Endothelial cell of hepatic sinusoid (primary cell): ENCODE results near the gene MUC16.
"Not testable (repeated sequence)": the region's sequence is repeated elsewhere in the genome, so short reads cannot be mapped to it uniquely, and the experiment has no call there.

ENCODE experiments used
- in situ Hi-C: cut with HindIII; loops from 2 replicates; pipeline ENCODE4 v1.10.0; 2017; ENCODE audit warnings: low sequenced_read_pairs

The MUC16 gene

DNA sequence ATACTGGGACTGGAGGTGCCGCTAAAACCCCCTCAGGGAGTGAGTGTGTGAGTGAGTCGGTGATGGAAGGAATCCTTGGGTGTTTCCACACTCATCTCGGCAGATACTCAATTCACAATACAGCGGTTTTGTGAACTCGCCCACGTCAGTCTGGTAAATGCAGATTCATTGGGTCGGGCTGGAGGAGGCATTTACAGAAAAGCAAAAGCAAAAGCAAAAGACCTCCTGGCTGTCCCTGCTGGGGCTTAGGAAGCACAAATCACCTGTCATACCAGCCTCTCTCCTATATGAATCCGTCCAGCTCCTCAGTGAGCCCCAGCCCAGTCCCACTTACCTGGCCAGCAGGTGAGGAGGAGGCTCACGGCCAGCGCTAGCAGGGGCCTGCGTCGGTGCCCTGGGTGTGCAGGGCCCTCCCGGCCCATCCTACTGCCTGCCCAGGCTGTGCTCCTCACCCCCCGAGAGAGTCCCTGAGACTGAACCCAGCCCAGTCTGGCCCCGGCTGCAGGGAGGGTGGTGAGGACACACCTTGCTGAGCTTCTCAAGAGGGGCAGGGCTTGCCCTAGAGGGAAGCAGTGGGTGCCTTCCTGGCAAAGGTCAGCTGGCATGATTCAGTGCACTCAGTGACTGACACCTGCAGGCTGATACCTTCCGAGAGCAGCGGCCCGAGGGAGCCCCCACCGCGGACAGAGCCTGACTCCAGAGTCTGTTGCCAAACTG lies at the start of gene MUC16:
Gene MUC16 (minus strand): TSS at position 475 of the 717 bp plus-strand sequence.
- in situ Hi-C loops, result no loop called here

- in situ Hi-C loops, result no loop called here
Measured at GRCh38 chr19:9058905-9059667, 48.9 kb upstream of the MUC16 start.

- in situ Hi-C loops, result no loop called here
Measured at GRCh38 chr19:9057505-9058258, 47.5 kb upstream of the MUC16 start.

DNA sequence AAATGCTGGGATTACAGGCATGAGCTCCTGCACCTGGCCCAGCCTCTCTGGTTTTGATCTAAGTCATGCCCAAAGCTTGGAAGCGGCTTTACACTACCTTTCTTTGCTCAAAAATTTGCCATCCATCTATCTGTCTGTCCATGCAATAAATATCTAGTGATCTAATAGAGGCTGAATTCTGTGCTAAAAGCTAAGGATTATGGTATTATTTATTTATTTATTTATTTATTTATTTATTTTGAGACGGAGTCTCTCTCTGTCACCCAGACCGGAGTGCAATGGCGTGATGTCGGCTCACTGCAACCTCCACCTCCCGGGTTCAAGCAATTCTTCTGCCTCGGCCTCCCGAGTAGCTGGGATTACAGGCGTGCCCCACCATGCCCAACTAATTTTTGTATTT lies 45.9 kb upstream of the MUC16 start:
- in situ Hi-C loops, result not testable (repeated sequence)

DNA sequence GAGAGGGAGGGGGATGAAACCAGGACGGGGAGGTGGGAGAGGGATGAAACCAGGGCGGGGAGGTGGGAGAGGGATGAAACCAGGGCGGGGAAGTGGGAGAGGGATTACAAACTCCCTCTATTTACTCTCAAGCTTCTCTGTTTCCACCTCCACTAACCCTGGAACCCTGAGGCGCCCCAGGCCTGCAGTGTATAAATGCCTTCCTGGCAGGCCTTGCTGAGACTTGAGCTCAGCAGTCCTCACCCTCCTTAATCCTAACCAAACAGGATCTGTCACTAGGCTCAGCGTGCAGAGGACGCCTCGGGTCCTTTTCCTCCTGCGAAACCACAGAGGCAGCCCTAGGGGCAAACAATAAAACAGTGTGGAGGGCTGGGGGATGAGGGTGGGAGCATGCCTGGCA lies 44.6 kb upstream of the MUC16 start:
- in situ Hi-C loops, result no loop called here

DNA sequence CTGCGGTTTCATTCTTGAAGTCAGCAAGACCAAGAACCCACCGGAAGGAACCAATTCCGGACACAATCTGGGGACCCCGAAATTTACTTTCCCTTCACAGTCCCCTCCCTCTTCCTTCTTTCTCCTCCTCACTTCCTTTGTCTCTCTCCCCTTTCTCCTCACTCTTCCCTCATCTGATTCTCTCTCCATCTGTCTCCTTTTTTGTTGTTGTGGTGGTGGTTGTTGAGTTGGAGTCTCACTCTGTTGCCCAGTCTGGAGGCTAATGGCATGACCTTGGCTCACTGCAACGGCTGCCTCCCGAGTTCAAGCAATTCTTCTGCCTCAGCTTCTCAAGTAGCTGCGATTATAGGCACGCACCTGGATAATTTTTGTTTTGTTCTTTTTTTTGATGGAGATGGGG lies 44.0 kb upstream of the MUC16 start:
- in situ Hi-C loops, result no loop called here

DNA sequence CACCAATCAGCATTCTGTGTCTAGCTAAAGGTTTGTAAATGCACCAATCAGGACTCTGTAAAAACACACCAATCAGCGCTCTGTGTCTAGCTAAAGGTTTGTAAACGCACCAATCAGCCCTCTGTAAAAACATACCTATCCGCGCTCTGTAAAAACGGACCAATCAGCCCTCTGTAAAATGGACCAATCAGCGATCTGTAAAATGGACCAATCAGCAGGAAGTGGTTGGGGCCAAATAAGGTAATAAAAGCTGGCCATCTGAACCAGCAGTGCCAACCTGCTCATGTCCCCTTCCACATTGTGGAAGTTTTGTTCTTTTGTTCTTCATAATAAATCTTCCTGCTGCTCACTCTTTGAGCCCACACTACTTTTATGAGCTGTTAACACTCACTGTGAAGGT lies 43.5 kb upstream of the MUC16 start:
- in situ Hi-C loops, result not testable (repeated sequence)

DNA sequence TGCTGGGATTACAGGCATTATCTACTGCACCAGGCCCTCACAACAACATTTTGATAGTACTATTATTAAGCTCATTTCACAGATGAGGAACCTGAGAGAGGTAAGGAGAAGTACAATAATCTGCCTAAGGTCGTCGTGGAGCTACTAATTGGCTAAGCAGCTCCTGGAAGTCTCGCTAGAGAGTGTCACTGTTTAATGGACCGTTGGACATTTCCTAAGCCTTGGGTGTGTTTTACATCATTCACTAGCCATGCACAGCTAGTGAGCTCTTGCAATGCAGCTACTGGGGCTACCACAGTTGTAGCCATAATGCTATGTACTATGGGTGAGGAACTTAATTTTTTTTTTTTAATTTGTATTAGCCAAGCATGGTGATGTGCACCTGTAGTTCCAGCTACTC lies 42.7 kb upstream of the MUC16 start:
- in situ Hi-C loops, result no loop called here

DNA sequence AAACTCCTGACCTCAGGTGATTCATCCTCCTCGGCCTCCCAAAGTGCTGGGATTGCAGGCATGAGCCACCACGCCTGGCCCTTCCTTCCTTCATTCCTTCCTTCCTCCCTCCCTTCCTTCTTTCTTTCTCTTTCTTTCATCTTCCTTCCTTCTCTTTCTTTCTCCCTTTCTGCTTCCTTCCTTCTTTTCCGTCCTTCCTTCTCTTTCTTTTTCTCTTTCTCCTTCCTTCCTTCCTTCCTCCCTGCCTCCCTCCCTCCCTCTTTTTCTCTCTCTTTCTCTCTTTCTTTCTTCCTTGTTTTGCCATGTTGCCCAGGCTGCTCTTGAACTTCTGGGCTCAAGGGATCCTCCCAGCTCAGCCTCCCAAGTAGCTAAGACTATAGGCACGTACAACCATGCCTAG lies 36.5 kb upstream of the MUC16 start:
- in situ Hi-C loops, result no loop called here

DNA sequence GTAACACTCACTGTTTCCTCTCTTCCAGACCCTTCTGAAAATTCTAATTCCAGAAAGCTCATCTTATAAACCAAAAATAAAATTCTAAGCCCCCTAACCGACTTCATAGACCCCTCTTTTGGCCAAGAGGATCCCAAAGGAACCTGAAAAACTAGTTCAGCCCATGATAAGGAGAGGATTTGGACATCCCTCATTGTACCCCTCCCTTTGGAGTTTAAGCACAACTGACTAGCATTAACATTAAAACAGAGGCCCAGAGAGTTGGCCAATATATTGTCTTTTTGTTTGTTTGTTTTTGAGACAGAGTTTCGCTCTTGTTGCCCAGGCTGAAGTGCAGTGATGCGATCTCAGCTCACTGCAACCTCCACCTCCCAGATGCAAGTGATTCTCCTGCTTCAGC lies 34.2 kb upstream of the MUC16 start:
- in situ Hi-C loops, result no loop called here

DNA sequence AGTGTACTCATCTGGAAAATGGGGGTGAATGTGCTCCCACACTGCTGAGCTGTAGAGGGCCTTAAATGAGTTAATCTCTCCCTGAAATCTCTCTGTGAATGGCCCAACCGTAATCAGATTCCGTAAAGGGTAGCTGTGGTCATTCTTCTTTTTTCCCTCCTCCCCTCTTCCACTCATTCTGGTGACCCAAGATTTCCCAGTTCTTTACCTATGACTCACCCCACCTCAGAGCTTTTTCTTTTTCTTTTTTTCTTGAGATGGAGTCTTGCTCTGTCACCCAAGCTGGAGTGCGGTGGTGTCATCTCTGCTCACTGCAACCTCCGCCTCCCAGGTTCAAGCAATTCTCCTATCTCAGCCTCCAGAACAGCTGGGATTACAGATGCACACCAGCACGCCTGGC lies 33.3 kb upstream of the MUC16 start:
- in situ Hi-C loops, result no loop called here

DNA sequence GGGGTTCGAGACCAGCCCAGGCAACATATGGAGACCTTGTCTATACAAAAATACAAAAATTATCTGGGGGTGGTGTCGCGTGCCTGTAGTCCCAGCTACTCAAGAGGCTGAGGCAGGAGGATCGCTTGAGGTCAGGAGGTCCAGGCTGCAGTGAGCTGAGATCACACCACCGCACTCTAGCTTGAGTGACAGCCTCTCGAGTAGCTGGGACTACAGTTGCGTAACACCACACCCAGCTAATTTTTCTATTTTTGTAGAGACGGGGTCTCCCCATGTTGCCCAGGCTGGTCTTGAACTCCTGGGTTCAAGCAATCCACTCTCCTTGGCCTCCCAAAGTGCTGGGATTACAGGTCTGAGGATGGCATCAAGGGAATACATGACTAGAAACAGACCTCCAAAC lies 30.8 kb upstream of the MUC16 start:
- in situ Hi-C loops, result no loop called here

DNA sequence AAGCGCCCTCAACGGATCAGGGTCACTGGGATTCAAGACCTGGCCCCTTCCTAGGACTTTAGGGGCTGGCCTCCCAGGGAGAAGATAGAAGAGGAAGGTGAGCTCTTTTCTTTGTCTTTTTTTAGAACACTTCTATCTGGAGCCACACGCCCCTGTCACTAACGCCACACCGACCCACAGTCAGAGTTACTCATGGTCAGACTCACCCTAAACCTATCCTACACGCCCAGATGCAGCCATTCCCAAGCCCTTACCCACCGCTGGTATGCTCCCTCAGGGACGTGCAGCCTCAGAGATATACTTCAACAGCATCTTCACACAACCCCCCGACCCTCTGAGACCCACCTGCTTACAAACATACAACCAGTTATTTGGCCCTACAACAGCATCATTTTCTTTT lies 29.9 kb upstream of the MUC16 start:
- in situ Hi-C loops, result no loop called here

- in situ Hi-C loops, result no loop called here
Measured at GRCh38 chr19:9039728-9040127, 29.5 kb upstream of the MUC16 start.

DNA sequence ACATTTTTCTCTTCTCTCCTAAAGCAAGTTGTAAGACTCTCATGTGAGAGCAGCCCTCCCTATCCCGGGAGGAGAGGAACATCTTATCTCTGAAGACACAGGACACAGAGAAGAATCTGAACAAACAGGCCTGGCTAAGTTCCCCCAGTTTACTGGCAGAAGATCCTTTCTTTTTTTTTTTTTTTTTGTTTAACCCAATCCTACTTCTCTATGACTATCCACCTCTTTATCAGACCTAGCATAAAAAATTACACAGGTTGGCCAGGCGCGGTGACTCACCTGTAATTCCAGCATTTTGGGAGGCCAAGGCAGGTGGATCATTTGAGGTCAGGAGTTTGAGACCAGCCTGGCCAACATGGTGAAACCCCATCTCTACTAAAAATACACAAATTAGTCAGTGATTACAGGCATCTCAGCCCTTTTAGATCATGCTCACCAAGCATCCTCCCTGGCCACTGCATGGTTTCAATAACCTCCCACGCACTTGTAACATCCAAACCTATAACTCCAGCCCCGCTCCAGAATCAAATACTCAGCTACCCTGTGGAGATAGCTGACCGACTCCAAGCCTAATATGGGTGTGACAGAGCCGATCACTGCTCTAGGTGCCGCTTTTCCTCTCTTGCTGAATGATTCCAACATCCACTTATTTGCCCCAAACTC lies 27.3 kb upstream of the MUC16 start:
- in situ Hi-C loops, result no loop called here

GRCh38 chr19:9032136-9032631 lies 22.0 kb upstream of the MUC16 start:
- in situ Hi-C loops, result no loop called here

DNA sequence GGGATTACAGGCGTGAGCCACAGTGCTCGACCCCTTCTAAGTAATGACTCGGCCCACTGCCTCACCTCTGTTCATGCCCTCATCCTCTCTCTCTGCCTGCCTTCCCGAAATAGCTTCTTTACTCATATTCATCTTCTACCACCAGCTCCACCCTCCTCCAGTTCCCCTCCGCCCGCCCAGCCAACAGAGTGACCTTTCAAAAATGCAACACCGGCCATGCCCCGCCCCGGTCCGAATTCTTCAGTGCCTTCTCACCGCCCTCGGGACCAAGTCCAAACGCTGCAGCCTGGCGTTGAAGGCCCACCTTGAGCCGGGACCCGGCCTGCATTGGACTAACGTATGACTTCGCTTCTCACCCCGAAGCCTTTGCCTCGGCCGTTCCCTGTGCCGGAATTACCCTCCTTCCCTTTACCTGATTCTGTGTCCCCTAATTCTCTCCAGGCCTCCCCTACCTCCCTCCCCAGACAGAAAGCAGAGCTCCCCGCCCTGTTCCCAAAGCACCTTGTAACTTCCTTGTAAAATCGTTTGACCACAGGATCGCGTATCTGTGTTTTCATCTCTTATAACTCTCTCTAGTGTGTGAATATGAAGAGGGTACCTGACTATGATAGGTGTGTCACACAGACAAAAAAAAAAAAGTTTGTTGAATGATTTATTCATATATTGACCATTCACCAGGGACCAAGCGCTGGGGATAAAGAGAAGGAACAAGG lies 8.1 kb upstream of the MUC16 start:
- in situ Hi-C loops, result no loop called here

GRCh38 chr19:9014803-9015202 lies 4.6 kb upstream of the MUC16 start:
- in situ Hi-C loops, result no loop called here

- in situ Hi-C loops, result no loop called here
Measured at GRCh38 chr19:9013988-9014387, 3.8 kb upstream of the MUC16 start.

DNA sequence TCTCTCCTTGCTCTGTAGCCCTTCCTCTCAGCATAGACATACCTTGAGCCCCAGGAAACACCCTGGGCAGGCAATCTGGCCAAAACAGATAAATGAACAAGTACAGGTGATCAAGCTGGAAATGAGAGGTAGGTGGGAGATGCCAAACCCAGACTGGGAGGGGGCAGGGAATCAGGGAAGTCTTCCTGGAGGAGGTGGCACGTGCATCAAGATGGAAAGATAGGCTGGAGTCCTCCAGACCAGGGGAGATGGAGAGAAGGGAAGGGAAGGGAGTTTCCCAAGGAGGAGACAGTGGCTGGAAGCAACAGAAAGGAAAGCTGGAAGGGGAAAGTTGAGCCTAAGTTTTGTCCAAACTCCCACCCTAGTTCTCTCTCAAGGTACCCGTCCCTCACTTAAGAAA lies 1.7 kb upstream of the MUC16 start:
- in situ Hi-C loops, result no loop called here

- in situ Hi-C loops, result no loop called here
Measured at GRCh38 chr19:9010693-9011092, 484 bp upstream of the MUC16 start.
